CD4-positive, alpha-beta T cell (primary cell): ENCODE measurements around the gene SMARCA2. TPM values are rescaled to one million over a fixed set of nuclear protein-coding genes. Genes with fewer than 3 reads are reported as not detected.

Experiments used
- ATAC-seq: fragments of 200-7000 bp; cut with Tn5 transposase; one replicate; pipeline ENCODE4 v1.10.0; 2022; ENCODE audit warnings: mild to moderate bottlenecking; ENCODE audit not compliant: poor library complexity
- CTCF ChIA-PET: fragments of 350-600 bp; sonication (Branson Sonifier 250); formaldehyde crosslinking; loops from one replicate; lab custom pipeline; 2021; ENCODE audit warnings: antibody characterized with exemption, inconsistent platforms; lab: Charles Lee
- POLR2A ChIA-PET: fragments of 350-600 bp; sonication (Branson Sonifier 250); formaldehyde crosslinking; loops from one replicate; lab custom pipeline; 2021; ENCODE audit warnings: antibody characterized with exemption, inconsistent platforms; lab: Charles Lee
- DNase-seq, 14 experiments: peaks; one replicate each; pipeline ENCODE4 v3.0.0-alpha.2; 2013 to 2020; ENCODE audit warnings: mixed read lengths in 2 of 14
- H3K27ac ChIP-seq, 2 donors: one replicate each; pipeline versions ENCODE4 v1.5.1 to v1.7.0; 2013; ENCODE audit warnings: low read length in 2 of 2, low read depth in 1 of 2, mild to moderate bottlenecking in 1 of 2
- H3K27me3 ChIP-seq, 2 experiments: 1 replicate in 1 of 2; 2 replicates in 1 of 2; pipeline versions ENCODE4 v1.6.1 to v1.7.0; 2013; ENCODE audit warnings: low read length in 2 of 2, control low read depth in 1 of 2, mild to moderate bottlenecking in 1 of 2, moderate library complexity in 1 of 2; ENCODE audit not compliant: insufficient read depth in 2 of 2, control insufficient read depth in 1 of 2
- H3K36me3 ChIP-seq: one replicate; pipeline ENCODE4 v1.6.1; 2013; ENCODE audit warnings: low read length, control low read depth; ENCODE audit not compliant: insufficient read depth
- H3K4me1 ChIP-seq: one replicate; pipeline ENCODE4 v1.6.1; 2013; ENCODE audit warnings: low read length, control low read depth; ENCODE audit not compliant: insufficient read depth
- H3K4me3 ChIP-seq: one replicate; pipeline ENCODE4 v1.5.1; 2013; ENCODE audit warnings: mild to moderate bottlenecking, low read length, moderate library complexity
- H3K9me3 ChIP-seq, 2 experiments: 1 replicate in 1 of 2; 2 replicates in 1 of 2; pipeline versions ENCODE4 v1.6.1 to v1.7.0; 2013; ENCODE audit warnings: low read length in 2 of 2, mild to moderate bottlenecking in 2 of 2, control low read depth in 1 of 2, moderate library complexity in 1 of 2; ENCODE audit not compliant: control insufficient read depth in 1 of 2, insufficient read depth in 1 of 2
- H3K27ac Mint-ChIP-seq: one replicate; pipeline ENCODE4 v1.8.0; 2020; ENCODE audit warnings: mixed read lengths
- H3K27me3 Mint-ChIP-seq: one replicate; pipeline ENCODE4 v1.8.0; 2021; ENCODE audit warnings: mixed read lengths
- H3K36me3 Mint-ChIP-seq: one replicate; pipeline ENCODE4 v1.8.0; 2021; ENCODE audit warnings: low read depth, mixed read lengths
- H3K4me1 Mint-ChIP-seq: one replicate; pipeline ENCODE4 v1.8.0; 2021; ENCODE audit warnings: low read depth, mixed read lengths
- H3K4me3 Mint-ChIP-seq: one replicate; pipeline ENCODE4 v1.8.0; 2020; ENCODE audit warnings: mild to moderate bottlenecking, mixed read lengths
- H3K9me3 Mint-ChIP-seq: one replicate; pipeline ENCODE4 v1.8.0; 2020; ENCODE audit warnings: mixed read lengths
- intact Hi-C, 2 experiments: fragments of 100-400 bp; cut with DNase I in 1 of 2; cut with micrococcal nuclease in 1 of 2; formaldehyde crosslinking; loops; one replicate each; pipeline versions ENCODE4 v1.15.1 to v1.9.0; 2023 to 2025; cut with DNase I, micrococcal nuclease
- total RNA-seq, 174 experiments: library from RNA in 2 of 174; stranded (reverse) in 2 of 174; gene quantifications; one replicate each; pipeline ENCODE4 v1.2.3 and lab custom pipeline; 2021 to 2026
- TF ChIP-seq, protein P1 (sequence below): fragments of 200-600 bp; IDR thresholded peaks from one replicate; pipeline ENCODE4 v1.8.0; 2022; ENCODE audit warnings: antibody characterized with exemption, mild to moderate bottlenecking

Gene SMARCA2
- total RNA-seq, 2 experiments from 2014 or later, result 268 to 272 TPM

DNA sequence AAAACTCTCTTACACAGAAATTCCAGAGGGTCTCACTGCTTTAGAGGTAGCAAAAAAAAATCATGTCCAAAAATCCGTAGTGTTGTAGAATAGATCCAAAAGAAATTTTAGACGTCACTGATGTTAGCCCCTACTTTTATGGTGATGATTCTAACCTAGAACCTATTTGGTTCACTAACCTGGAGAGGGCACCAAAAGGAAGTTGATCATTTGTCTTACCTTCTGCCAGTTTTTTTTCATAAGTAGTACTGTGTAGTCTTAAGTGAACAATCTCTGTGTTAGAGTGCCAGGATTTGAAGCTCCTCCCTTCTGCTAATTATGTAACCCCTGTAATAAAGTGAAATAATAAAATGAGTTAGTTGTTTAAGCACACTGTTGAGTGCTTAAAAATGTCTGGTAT, 215.2 kb downstream of the SMARCA2 start:
- intact Hi-C loops, result no loop called here
- ChIA-PET POLR2A (no interaction called here), CTCF (interaction anchor here (1.0 kb wide), 1 partner anchor 9 kb away, joined by 3 read pairs; no protein-coding TSS in a partner anchor)
- peaks cover 5% of the 10 kb centered on the region for H3K9me3 Mint-ChIP-seq
- no peaks in the 10 kb centered on the region for H3K4me1 Mint-ChIP-seq
- H3K4me1 ChIP-seq, result no peaks in the 10 kb centered on the region
- no peak overlapping the region for H3K27ac ChIP-seq
- DNase-seq (no peak), ATAC-seq (no peak)
- no peaks in the 10 kb centered on the region for H3K27me3 ChIP-seq
- no peak overlapping the region for H3K27ac Mint-ChIP-seq
- no peaks in the 10 kb centered on the region for H3K27me3 Mint-ChIP-seq
- no peaks in the 10 kb centered on the region for H3K36me3 ChIP-seq
- H3K4me3 ChIP-seq, result no peak overlapping the region
- H3K4me3 Mint-ChIP-seq, result no peak overlapping the region
- TF ChIP-seq, protein P1, sequence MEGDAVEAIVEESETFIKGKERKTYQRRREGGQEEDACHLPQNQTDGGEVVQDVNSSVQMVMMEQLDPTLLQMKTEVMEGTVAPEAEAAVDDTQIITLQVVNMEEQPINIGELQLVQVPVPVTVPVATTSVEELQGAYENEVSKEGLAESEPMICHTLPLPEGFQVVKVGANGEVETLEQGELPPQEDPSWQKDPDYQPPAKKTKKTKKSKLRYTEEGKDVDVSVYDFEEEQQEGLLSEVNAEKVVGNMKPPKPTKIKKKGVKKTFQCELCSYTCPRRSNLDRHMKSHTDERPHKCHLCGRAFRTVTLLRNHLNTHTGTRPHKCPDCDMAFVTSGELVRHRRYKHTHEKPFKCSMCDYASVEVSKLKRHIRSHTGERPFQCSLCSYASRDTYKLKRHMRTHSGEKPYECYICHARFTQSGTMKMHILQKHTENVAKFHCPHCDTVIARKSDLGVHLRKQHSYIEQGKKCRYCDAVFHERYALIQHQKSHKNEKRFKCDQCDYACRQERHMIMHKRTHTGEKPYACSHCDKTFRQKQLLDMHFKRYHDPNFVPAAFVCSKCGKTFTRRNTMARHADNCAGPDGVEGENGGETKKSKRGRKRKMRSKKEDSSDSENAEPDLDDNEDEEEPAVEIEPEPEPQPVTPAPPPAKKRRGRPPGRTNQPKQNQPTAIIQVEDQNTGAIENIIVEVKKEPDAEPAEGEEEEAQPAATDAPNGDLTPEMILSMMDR, result no peak
- no peaks in the 10 kb centered on the region for H3K9me3 ChIP-seq
- no peaks in the 10 kb centered on the region for H3K36me3 Mint-ChIP-seq

DNA sequence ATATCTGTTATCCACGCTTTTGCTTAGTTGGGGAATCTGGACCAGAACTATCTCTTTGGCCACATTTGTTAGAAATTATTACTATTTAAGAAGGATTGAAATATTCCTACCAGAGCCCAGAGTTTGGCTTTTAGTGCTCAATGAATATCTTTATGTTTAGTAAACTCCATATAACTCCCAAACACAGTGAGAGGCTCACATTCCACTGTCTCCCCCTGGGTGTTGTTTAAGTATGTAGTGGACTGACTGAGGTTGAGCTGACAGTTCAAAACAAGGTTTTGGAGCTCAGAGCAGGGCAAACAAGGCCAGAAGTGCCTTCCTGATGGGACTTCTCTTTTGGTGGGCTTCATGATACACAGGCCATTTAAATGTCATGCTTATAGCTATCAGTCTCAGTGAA, 216.0 kb downstream of the SMARCA2 start:
- Mint-ChIP-seq H3K36me3 (no peaks in the 10 kb centered on the region), H3K4me3 (no peak overlapping the region), H3K27me3 (no peaks in the 10 kb centered on the region), H3K27ac (no peak overlapping the region), H3K4me1 (no peaks in the 10 kb centered on the region), H3K9me3 (peaks cover 5% of the 10 kb centered on the region)
- Histone ChIP-seq H3K27ac (no peak overlapping the region), H3K27me3 (no peaks in the 10 kb centered on the region), H3K36me3 (no peaks in the 10 kb centered on the region), H3K4me1 (no peaks in the 10 kb centered on the region), H3K4me3 (no peak overlapping the region), H3K9me3 (no peaks in the 10 kb centered on the region)
- TF ChIP-seq, protein P1, result no peak
- no peak for DNase-seq
- intact Hi-C loops, result no loop called here
- no peak for ATAC-seq
- ChIA-PET POLR2A (no interaction called here), CTCF (interaction anchor here (1.0 kb wide), 1 partner anchor 8 kb away, joined by 3 read pairs; no protein-coding TSS in a partner anchor)

DNA sequence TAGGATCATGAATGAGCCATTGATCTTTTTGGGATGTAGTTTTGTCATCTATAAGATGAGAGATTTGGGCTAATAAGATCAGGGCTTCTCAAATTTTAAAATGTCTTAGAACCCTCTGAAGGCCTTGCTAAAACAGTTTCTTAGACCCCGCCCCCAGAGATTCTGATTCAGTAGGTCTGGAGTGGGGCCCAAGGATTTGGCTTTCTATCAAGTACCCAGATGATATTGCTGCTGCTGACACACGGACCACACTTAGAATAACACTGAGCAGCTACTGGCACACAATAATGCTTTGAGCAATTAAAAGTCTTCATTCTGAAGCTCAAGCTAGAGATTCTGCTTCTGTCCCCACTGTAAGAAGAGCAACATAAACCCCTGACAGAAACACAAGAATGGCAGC, 216.7 kb downstream of the SMARCA2 start:
- no peaks in the 10 kb centered on the region for H3K36me3 ChIP-seq
- ChIA-PET CTCF (no interaction called here), POLR2A (no interaction called here)
- H3K4me1 Mint-ChIP-seq, result no peaks in the 10 kb centered on the region
- H3K27ac ChIP-seq, result no peak overlapping the region
- no peaks in the 10 kb centered on the region for H3K36me3 Mint-ChIP-seq
- peaks cover 0 to 2% of the 10 kb centered on the region in 2 experiments for H3K27me3 ChIP-seq
- intact Hi-C loops, result no loop called here
- no peak overlapping the region for H3K4me3 ChIP-seq
- ATAC-seq (no peak), DNase-seq (no peak)
- TF ChIP-seq, protein P1, result no peak
- H3K9me3 Mint-ChIP-seq, result peaks cover 5% of the 10 kb centered on the region
- H3K4me1 ChIP-seq, result no peaks in the 10 kb centered on the region
- H3K27ac Mint-ChIP-seq, result no peak overlapping the region
- H3K4me3 Mint-ChIP-seq, result no peak overlapping the region
- H3K27me3 Mint-ChIP-seq, result no peaks in the 10 kb centered on the region
- no peaks in the 10 kb centered on the region for H3K9me3 ChIP-seq
